Natural killer cell (primary cell): ENCODE results near the gene BCL11B. TPM values are rescaled to one million over a fixed set of nuclear protein-coding genes. Genes with fewer than 3 reads are reported as not detected.

Source experiments
- ATAC-seq, 3 donors: fragments of 150-1000 bp in 2 of 3; fragments of 200-7000 bp in 1 of 3; cut with Tn5 transposase; 1 replicate in 1 of 3; 2 replicates in 2 of 3; pipeline ENCODE4 v1.10.0; 2021; ENCODE audit warnings: mild to moderate bottlenecking in 2 of 3, moderate library complexity in 2 of 3
- DNase-seq, 2 donors: peaks; one replicate each; pipeline versions ENCODE4 v3.0.0 to v3.0.0-alpha.2; 2013 to 2021; ENCODE audit warnings: mixed read lengths in 1 of 2
- H3K27ac ChIP-seq: one replicate; pipeline ENCODE4 v1.5.1; 2013; ENCODE audit warnings: mild to moderate bottlenecking, low read length
- H3K27me3 ChIP-seq: one replicate; pipeline ENCODE4 v1.6.1; 2013; ENCODE audit warnings: low read length; ENCODE audit not compliant: control insufficient read depth, insufficient read depth
- H3K36me3 ChIP-seq: one replicate; pipeline ENCODE4 v1.6.1; 2013; ENCODE audit warnings: low read length; ENCODE audit not compliant: control insufficient read depth, insufficient read depth
- H3K4me1 ChIP-seq: one replicate; pipeline ENCODE4 v1.6.1; 2013; ENCODE audit warnings: low read length; ENCODE audit not compliant: control insufficient read depth, insufficient read depth
- H3K4me3 ChIP-seq: one replicate; pipeline ENCODE4 v1.5.1; 2013; ENCODE audit warnings: low read length
- H3K9me3 ChIP-seq: one replicate; pipeline ENCODE4 v1.6.1; 2013; ENCODE audit warnings: low read length; ENCODE audit not compliant: control insufficient read depth, insufficient read depth
- H3K27ac Mint-ChIP-seq, 2 donors: one replicate each; pipeline ENCODE4 v1.8.0; 2022; ENCODE audit warnings: mild to moderate bottlenecking in 2 of 2, mixed read lengths in 2 of 2, moderate library complexity in 1 of 2
- H3K27me3 Mint-ChIP-seq, 2 donors: one replicate each; pipeline ENCODE4 v1.8.0; 2022; ENCODE audit warnings: low read depth in 2 of 2, mixed read lengths in 2 of 2
- H3K36me3 Mint-ChIP-seq: one replicate; pipeline ENCODE4 v1.8.0; 2022; ENCODE audit warnings: mixed read lengths
- H3K4me1 Mint-ChIP-seq, 2 donors: one replicate each; pipeline ENCODE4 v1.8.0; 2022; ENCODE audit warnings: mixed read lengths in 2 of 2
- H3K4me3 Mint-ChIP-seq: one replicate; pipeline ENCODE4 v1.8.0; 2022; ENCODE audit warnings: mild to moderate bottlenecking, moderate library complexity, mixed read lengths
- H3K9me3 Mint-ChIP-seq, 2 donors: one replicate each; pipeline ENCODE4 v1.8.0; 2022; ENCODE audit warnings: mixed read lengths in 2 of 2
- WGBS: methylation state at CpG from one replicate; pipeline ENCODE4 v1.1.7; 2013; ENCODE audit warnings: missing lambda C conversion rate; ENCODE audit not compliant: insufficient coverage; 5-methylcytosine and 5-hydroxymethylcytosine counted together
- intact Hi-C: fragments of 100-400 bp; cut with micrococcal nuclease; formaldehyde crosslinking; loops from one replicate; pipeline ENCODE4 v1.14.2; 2022
- total RNA-seq, 4 donors: library from RNA; stranded (reverse); fragments of 120-200 nt in 1 of 4; gene quantifications; one replicate each; pipeline versions ENCODE4 v1.2.3 to v1.2.4, GENCODE V29; 2013 to 2022
- TF ChIP-seq, protein P1 (sequence below): fragments of 200-600 bp; IDR thresholded peaks from one replicate; pipeline ENCODE4 v1.8.0; 2022; ENCODE audit warnings: antibody characterized with exemption

BCL11B gene
- total RNA-seq, 3 donors from 2014 or later (not counting 1 experiment from before 2014, with no cell fraction given): 43.5 to 61.5 (median 56.2) TPM

DNA sequence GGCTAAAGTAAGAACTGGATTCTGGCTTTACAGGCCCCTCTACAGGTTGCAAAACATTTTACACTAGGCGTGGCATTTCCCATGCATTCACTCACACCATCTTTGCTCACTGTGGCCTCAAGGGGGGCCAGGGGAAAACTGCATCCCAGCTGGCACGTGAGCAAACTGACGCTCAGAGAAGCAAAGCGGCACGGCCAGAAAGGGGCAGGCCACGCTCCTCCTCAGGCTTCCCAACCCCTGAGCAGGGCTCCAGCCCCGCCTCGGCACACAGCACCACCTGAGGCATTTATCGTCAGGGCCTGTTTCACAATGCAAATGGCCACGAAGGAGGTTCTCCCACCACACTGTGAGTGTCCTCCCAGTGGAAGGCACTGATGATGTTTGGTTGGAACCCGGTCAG, 90.8 kb downstream of the BCL11B start:
- H3K4me1 Mint-ChIP-seq: peaks cover 70 to 79% of the 10 kb centered on the region in 2 donors
- intact Hi-C loops: no loop called here
- 81% methylated on average over 11 of the region's 11 CpGs for WGBS

DNA sequence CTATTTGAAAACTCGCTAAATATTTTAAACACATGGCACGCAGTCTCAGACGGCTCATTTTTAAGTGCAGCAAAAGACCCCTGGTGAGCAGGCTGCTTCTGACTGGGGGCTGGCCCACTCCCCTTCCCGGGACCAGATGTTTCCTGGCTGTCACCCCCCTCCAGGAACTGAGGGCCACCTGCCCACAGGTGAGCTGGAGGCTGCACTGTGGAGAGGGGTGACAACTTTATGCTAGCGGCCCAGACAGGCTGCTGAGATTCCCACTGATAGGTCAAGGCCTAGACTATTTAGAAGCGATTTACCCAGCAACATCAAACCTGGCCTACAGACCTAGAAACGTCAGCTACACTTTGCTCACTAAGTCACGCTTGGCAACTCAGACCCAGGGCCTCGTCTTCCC, 92.1 kb downstream of the BCL11B start:
- peak overlapping the region; percentile 76 to 79 for H3K27ac Mint-ChIP-seq
- no peaks in the 10 kb centered on the region for H3K27me3 Mint-ChIP-seq
- H3K27ac ChIP-seq: no peak overlapping the region
- H3K4me3 Mint-ChIP-seq: no peak overlapping the region
- peaks cover 58 to 66% of the 10 kb centered on the region in 2 donors for H3K4me1 Mint-ChIP-seq
- peak in 1 of 2 donors; percentile 33 for DNase-seq
- H3K36me3 Mint-ChIP-seq: no peaks in the 10 kb centered on the region
- intact Hi-C loops: no loop called here
- H3K36me3 ChIP-seq: no peaks in the 10 kb centered on the region
- no peaks in the 10 kb centered on the region for H3K9me3 ChIP-seq
- no peak for ATAC-seq
- H3K9me3 Mint-ChIP-seq: no peaks in the 10 kb centered on the region
- no peaks in the 10 kb centered on the region for H3K27me3 ChIP-seq
- TF ChIP-seq, protein P1, sequence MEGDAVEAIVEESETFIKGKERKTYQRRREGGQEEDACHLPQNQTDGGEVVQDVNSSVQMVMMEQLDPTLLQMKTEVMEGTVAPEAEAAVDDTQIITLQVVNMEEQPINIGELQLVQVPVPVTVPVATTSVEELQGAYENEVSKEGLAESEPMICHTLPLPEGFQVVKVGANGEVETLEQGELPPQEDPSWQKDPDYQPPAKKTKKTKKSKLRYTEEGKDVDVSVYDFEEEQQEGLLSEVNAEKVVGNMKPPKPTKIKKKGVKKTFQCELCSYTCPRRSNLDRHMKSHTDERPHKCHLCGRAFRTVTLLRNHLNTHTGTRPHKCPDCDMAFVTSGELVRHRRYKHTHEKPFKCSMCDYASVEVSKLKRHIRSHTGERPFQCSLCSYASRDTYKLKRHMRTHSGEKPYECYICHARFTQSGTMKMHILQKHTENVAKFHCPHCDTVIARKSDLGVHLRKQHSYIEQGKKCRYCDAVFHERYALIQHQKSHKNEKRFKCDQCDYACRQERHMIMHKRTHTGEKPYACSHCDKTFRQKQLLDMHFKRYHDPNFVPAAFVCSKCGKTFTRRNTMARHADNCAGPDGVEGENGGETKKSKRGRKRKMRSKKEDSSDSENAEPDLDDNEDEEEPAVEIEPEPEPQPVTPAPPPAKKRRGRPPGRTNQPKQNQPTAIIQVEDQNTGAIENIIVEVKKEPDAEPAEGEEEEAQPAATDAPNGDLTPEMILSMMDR: no peak
- peaks cover 35% of the 10 kb centered on the region for H3K4me1 ChIP-seq
- 86% methylated on average over 9 of the region's 9 CpGs for WGBS
- no peak overlapping the region for H3K4me3 ChIP-seq

More for the DNA sequence above, 90.8 kb downstream of the BCL11B start:
- H3K27ac ChIP-seq: peak overlapping the region; percentile 3
- no peaks in the 10 kb centered on the region for H3K9me3 Mint-ChIP-seq
- DNase-seq (peak in 1 of 2 donors; percentile 59), ATAC-seq (no peak)
- H3K4me3 ChIP-seq: no peak overlapping the region
- peaks cover 47% of the 10 kb centered on the region for H3K4me1 ChIP-seq
- no peaks in the 10 kb centered on the region for H3K27me3 Mint-ChIP-seq
- no peaks in the 10 kb centered on the region for H3K36me3 ChIP-seq
- H3K27ac Mint-ChIP-seq: peak overlapping the region; percentile 67 to 76
- no peaks in the 10 kb centered on the region for H3K9me3 ChIP-seq
- TF ChIP-seq, protein P1: no peak
- no peak overlapping the region for H3K4me3 Mint-ChIP-seq
- no peaks in the 10 kb centered on the region for H3K36me3 Mint-ChIP-seq
- no peaks in the 10 kb centered on the region for H3K27me3 ChIP-seq

DNA sequence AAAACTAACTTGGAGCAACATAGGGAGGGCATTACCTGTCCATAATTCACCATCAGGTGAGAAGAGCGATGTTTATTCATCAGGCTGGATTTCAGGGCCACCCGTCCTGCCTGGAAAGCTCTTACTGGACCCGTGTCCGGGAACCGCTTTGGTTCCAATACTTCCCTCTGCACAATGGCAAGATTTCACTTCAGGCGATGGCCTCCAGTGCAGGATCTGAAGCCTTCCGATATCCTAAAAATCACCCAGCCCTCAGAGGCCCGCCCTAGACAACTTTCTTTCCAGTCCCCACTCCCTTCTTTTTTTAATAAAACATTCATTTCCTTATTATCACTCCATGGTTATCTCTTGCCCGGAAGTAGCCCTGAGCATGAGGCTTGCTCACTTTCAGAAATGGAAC, 92.5 kb downstream of the BCL11B start:
- DNase-seq (no peak), ATAC-seq (no peak)
- peaks cover 31% of the 10 kb centered on the region for H3K4me1 ChIP-seq
- no peaks in the 10 kb centered on the region for H3K36me3 ChIP-seq
- H3K27me3 Mint-ChIP-seq: no peaks in the 10 kb centered on the region
- TF ChIP-seq, protein P1: no peak
- no peaks in the 10 kb centered on the region for H3K27me3 ChIP-seq
- H3K36me3 Mint-ChIP-seq: no peaks in the 10 kb centered on the region
- intact Hi-C loops: no loop called here
- H3K4me1 Mint-ChIP-seq: peaks cover 58 to 61% of the 10 kb centered on the region in 2 donors
- H3K4me3 ChIP-seq: no peak overlapping the region
- WGBS: 88% methylated on average over 9 of the region's 9 CpGs
- no peak overlapping the region for H3K27ac ChIP-seq
- no peaks in the 10 kb centered on the region for H3K9me3 ChIP-seq
- H3K9me3 Mint-ChIP-seq: no peaks in the 10 kb centered on the region
- peak overlapping the region; percentile 76 to 79 for H3K27ac Mint-ChIP-seq
- H3K4me3 Mint-ChIP-seq: no peak overlapping the region
